Dermis lymphatic vessel endothelial cell (primary cell): ENCODE results near the gene KLHL26. TPM values are rescaled to one million over a fixed set of nuclear protein-coding genes. Genes with fewer than 3 reads are reported as not detected.

Source experiments
- total RNA-seq: library from RNA; depleted of rRNA; stranded (reverse); fragments of >200 nt; gene quantifications from 2 replicates; pipeline ENCODE4 v1.2.1, GENCODE V29; 2014

The KLHL26 gene, protein sequence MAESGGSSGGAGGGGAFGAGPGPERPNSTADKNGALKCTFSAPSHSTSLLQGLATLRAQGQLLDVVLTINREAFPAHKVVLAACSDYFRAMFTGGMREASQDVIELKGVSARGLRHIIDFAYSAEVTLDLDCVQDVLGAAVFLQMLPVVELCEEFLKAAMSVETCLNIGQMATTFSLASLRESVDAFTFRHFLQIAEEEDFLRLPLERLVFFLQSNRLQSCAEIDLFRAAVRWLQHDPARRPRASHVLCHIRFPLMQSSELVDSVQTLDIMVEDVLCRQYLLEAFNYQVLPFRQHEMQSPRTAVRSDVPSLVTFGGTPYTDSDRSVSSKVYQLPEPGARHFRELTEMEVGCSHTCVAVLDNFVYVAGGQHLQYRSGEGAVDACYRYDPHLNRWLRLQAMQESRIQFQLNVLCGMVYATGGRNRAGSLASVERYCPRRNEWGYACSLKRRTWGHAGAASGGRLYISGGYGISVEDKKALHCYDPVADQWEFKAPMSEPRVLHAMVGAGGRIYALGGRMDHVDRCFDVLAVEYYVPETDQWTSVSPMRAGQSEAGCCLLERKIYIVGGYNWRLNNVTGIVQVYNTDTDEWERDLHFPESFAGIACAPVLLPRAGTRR
- total RNA-seq = 1.6 and 2.7 TPM in 2 replicates

GRCh38 chr19:18636969-18637629, at the start of gene KLHL26:
KLHL26 (plus strand) TSS chr19:18637028; CDS start chr19:18637055, 27 bp downstream.

DNA sequence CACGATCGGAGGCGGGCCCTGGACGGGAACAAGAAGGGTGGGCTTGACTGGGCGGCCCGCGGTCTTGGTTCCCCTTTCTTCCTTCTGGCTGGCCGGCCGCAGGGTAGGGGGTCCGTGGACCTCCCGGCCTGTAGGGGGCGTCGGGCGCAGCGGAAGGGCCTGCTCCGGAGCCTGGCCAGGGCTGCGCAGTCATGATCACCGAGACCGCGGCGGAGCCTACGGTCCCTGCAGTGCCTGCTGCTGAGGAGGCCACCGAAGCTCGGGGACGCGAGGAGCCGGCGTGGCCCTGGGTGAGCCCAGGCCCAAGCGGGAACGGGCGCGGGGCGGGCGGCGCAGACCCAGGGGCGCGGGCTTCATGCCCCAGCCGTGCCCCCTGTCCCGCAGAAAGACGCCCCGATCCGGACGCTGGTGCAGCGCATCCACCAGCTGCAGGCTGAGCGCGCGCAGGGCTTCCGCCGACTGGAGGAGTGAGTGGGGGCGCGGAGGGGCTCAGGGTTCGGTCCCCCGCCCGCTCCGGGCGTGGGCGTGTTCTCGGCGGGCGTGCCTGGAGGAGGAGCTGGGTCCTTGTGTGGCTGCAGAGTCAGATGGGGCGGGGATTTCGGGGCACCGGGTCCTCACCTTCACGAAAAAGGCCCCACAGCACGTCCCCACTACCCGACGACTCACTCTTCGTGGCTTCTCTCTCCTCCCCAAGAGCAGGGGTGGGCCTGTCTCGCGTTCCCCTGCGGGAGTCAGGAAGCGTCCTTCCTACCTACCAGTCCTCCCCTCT, 48.0 kb upstream of the KLHL26 start, which contains the start of gene REX1BD:
Gene REX1BD (plus strand): TSS at position 188 of the 769 bp plus-strand sequence. CDS start 4 bp downstream, at position 192.

DNA sequence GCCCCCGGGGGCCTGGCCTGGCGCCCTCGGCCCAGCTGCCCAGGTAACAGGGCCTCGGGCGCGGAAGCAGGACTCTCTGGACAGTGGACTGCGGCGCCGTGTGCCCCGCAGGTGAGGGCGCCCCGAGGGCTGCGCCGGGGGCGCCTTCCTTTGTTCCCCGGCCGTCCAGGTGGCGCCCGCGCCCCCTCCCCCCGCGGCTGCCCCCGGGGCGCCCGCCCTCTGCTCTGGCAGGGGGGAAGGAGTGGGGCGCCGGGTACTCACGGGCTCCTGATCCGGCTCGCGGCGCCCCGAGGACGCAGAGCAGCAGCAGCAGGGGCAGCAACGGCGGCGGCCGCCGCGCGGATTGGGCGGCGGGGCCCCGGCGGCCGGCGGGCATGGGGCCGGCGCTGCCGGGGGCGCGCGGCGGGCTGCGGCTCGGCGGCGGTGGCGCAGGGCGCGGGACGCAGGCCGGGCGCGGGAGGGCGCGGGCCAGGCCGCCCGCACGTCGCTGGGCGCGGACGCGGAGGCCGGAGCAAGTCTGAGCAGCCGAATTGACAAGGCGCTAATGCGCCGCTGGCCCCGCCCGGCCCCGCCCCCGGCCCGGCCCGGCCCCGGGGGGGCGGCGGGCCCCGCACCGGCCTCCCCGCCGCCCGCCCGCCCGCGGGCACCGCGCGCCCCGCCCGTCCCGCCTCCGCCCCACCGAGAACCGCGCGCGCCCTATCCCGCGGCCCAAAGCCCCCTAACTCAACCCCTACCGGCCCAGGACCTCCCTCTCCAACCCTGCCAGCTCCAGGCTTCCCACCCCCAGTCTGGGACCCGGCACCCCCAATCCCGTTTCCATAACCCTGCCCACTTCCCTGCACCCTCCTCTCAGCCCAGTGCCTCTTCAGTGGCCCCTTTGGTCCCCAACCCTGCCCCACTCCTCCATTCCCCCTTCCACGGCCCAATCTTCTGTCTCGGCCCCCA, 30.3 kb upstream of the KLHL26 start, which contains the start of gene CRLF1:
Gene CRLF1 (minus strand): TSS at position 519 of the 945 bp plus-strand sequence. CDS start 143 bp downstream, at position 376.

GRCh38 chr19:18612772-18613588, 23.8 kb upstream of the KLHL26 start, which contains the start of gene TMEM59L:
TMEM59L (plus strand) TSS chr19:18612870; CDS start chr19:18612959, 89 bp downstream.

GRCh38 chr19:18683109-18683957, 46.5 kb downstream of the KLHL26 start, which contains the start of gene CRTC1:
CRTC1 (plus strand) TSS chr19:18683680; CDS start chr19:18683703, 23 bp downstream.

Other genes starting within 250 kb of the KLHL26 start
- not detected in 2 replicates for gene LRRC25, start 239.4 kb upstream of the KLHL26 start, total RNA-seq
- gene SSBP4, start 217.6 kb upstream of the KLHL26 start, total RNA-seq = 32.9 and 36.8 TPM in 2 replicates
- gene ISYNA1, start 198.9 kb upstream of the KLHL26 start, total RNA-seq = 45.5 and 46.1 TPM in 2 replicates
- 10.5 and 11.3 TPM in 2 replicates for gene ELL, start 115.0 kb upstream of the KLHL26 start, total RNA-seq
- gene FKBP8, start 93.5 kb upstream of the KLHL26 start, total RNA-seq = 147 and 170 TPM in 2 replicates
- 52.0 and 54.2 TPM in 2 replicates for gene KXD1, start 79.2 kb upstream of the KLHL26 start, total RNA-seq
- 811 and 1,032 TPM in 2 replicates for gene UBA52, start 65.2 kb upstream of the KLHL26 start, total RNA-seq
- gene REX1BD, start 48.2 kb upstream of the KLHL26 start, total RNA-seq = 43.6 and 45.5 TPM in 2 replicates
- gene CRLF1, start 30.2 kb upstream of the KLHL26 start, total RNA-seq = not detected in 2 replicates
- gene TMEM59L, start 24.2 kb upstream of the KLHL26 start, total RNA-seq = not detected in 2 replicates
- gene CRTC1, start 46.7 kb downstream of the KLHL26 start, total RNA-seq = 0.65 and 0.86 TPM in 2 replicates
- gene COMP, start 154.3 kb downstream of the KLHL26 start, total RNA-seq = under 0.01 TPM in 1 of 2 replicates, not detected in the other
- 45.8 and 52.3 TPM in 2 replicates for gene UPF1, start 194.9 kb downstream of the KLHL26 start, total RNA-seq